Prostate gland (tissue), 2 donors: ENCODE results near the gene EIPR1.

ENCODE experiments used
- CTCF ChIP-seq, 4 experiments: fragments of 200-600 bp in 2 of 4; fragments of 450-650 bp in 2 of 4; sonication (generic) in 2 of 4; IDR thresholded peaks; 1 replicate in 3 of 4; 2 replicates in 1 of 4; pipeline ENCODE4 v1.5.1; 2016 to 2019; ENCODE audit warnings: antibody characterized with exemption in 4 of 4, mild to moderate bottlenecking in 2 of 4, moderate library complexity in 2 of 4
- POLR2A ChIP-seq: fragments of 450-650 bp; IDR thresholded peaks from one replicate; pipeline ENCODE4 v1.6.1; 2016; ENCODE audit warnings: antibody characterized with exemption, mild to moderate bottlenecking
- POLR2AphosphoS5 ChIP-seq: sonication (generic); formaldehyde crosslinking; IDR thresholded peaks from one replicate; pipeline ENCODE4 v1.6.1; 2017; ENCODE audit warnings: antibody characterized with exemption

DNA sequence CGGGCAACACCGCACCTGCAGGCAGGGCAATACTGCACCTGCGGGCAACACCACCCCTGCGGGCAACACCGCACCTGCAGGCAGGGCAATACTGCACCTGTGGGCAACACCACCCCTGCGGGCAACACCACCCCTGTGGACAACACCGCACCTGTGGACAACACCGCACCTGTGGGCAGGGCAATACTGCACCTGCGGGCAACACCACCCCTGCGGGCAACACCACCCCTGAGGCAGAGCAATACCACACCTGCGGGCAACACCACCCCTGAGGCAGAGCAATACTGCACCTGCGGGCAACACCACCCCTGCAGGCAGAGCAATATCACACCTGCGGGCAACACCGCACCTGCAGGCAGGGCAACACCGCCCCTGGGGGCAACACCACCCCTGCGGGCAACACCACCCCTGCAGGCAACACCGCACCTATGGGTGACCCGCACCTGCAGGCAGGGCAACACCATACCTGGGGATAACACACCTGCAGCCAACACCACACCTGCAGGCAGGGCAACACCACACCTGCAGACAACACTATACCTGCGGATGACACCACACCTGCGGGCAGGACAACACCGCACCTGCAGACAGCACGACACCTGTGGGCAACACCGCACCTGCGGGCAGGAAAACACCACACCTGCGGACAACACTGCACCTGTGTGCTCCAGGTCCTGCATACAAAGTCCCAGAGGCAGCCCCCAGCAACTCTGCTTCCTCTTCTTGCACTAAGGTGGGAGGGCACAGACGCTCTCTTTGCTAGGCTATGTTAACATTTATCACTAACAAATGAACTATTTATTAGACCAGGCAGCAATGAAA is 57.7 kb downstream of the EIPR1 start:
- TF ChIP-seq CTCF (IDR thresholded peaks at IDR 0.05) (no peak), POLR2AphosphoS5 (no peak), POLR2A (no peak)
